ENCODE data around the gene SUPT6H. TPM values are rescaled to one million over a fixed set of nuclear protein-coding genes. Genes with fewer than 3 reads are reported as not detected.

Gene SUPT6H
- polyA plus RNA-seq, 2 of the 4 experiments (the other 2 are of a cell fraction), result 51.4 to 63.8 TPM

- TF ChIP-seq RNF2 (IDR thresholded peaks at IDR 0.05; ENCODE audit: borderline replicate concordance, low read depth) (no peak), REST (IDR thresholded peaks at IDR 0.05) (no peak), TFCP2L1 (CRISPR knock-in tag; IDR thresholded peaks at IDR 0.05) (no peak), CEBPB (IDR thresholded peaks at IDR 0.05) (no peak), CBX2 (IDR thresholded peaks at IDR 0.05; ENCODE audit: borderline replicate concordance, low read depth) (no peak)
Observed at GRCh38 chr17:28741358-28742349, 79.6 kb downstream of the SUPT6H start (continued).

GRCh38 chr17:28743243-28744103 lies 81.5 kb downstream of the SUPT6H start, which contains the start of gene TRAF4:
Gene TRAF4, plus strand, starts transcription at chr17:28744011. Its CDS starts 102 bp downstream, at chr17:28744113.
- ATAC-seq (peak; percentile 66 to 72), DNase-seq (ENCODE audit: low read depth in 1 of 2, low spot score in 1 of 2) (peak; percentile 93 to 96), FAIRE-seq (no peak)
- peak within 1 kb of the TSS; percentile 98 to 99 for H3K27ac ChIP-seq
- CTCF ChIA-PET, result interaction anchor here (0.6 to 22.6 kb wide), 11 partner anchors 7 to 369 kb away, joined by 3 to 977 read pairs (median 3); partner anchors contain the start of genes DHRS13, NEK8, RPL23A and TLCD1
- H3K4me1 ChIP-seq, result peaks cover 44% of the 10 kb centered on the region
- peaks cover 9% of the 10 kb centered on the region for H3K9me3 ChIP-seq
- H3K4me3 ChIP-seq, result peak within 1 kb of the TSS; percentile 93
- peak within 1 kb of the TSS; percentile 96 for H3K4me2 ChIP-seq
- WGBS (ENCODE audit: missing lambda C conversion rate), result 1% methylated on average over 41 of the region's 70 CpGs
- POLR2A ChIA-PET, result interaction anchor here (0.7 to 12.2 kb wide), 14 partner anchors 8 to 208 kb away, joined by 3 to 369 read pairs (median 5); partner anchors contain the start of genes BLTP2, NEK8, PHF12 and PROCA1
- peak; percentile 78 to 93; a peak in 3 of 5 replicates for TF ChIP-seq JUN (IDR thresholded peaks at IDR 0.05)
- TF ChIP-seq EP300 (IDR thresholded peaks at IDR 0.05), result peak in 1 of 2 experiments; percentile 32; a peak in 1 of 5 replicates
- TF ChIP-seq POLR2AphosphoS2 (conservative IDR thresholded peaks at IDR 0.05; ENCODE audit: low read length), result no peak
- no peak for TF ChIP-seq CBX2 (IDR thresholded peaks at IDR 0.05; ENCODE audit: borderline replicate concordance, low read depth)
- 0 out of 3 replicates have a peak, but pooled peaks have one; percentile 7 for TF ChIP-seq SMC3 (IDR thresholded peaks at IDR 0.05)
- TF ChIP-seq NPAS2 (CRISPR knock-in tag; IDR thresholded peaks at IDR 0.05; ENCODE audit: borderline replicate concordance), result 0 out of 2 replicates have a peak, but pooled peaks have one; percentile 12
- TF ChIP-seq CEBPB (IDR thresholded peaks at IDR 0.05), result no peak
- TF ChIP-seq HDAC2 (IDR thresholded peaks at IDR 0.05), result 0 out of 2 replicates have a peak, but pooled peaks have one; percentile 41
- peak; percentile 20 for TF ChIP-seq E2F6 (IDR thresholded peaks at IDR 0.05; ENCODE audit: borderline replicate concordance, low read depth)
- 0 out of 2 replicates have a peak, but pooled peaks have one; percentile 27 for TF ChIP-seq MAZ (IDR thresholded peaks at IDR 0.05; ENCODE audit: borderline replicate concordance, low read depth, low read length)
- peak; percentile 31 for TF ChIP-seq PBX3 (IDR thresholded peaks at IDR 0.05)
- TF ChIP-seq ESRRA (IDR thresholded peaks at IDR 0.05; ENCODE audit: borderline replicate concordance, low read length), result 0 out of 2 replicates have a peak, but pooled peaks have one; percentile 47
- TF ChIP-seq MYC (IDR thresholded peaks at IDR 0.05; ENCODE audit: borderline replicate concordance, low read length), result peak; percentile 63; the same call in 1 of the 2 replicates
- TF ChIP-seq HOXB5 (CRISPR knock-in tag; IDR thresholded peaks at IDR 0.05), result 0 out of 2 replicates have a peak, but pooled peaks have one; percentile 44
- no peak for TF ChIP-seq ELK1 (IDR thresholded peaks at IDR 0.05; ENCODE audit: low read depth, low read length)
- TF ChIP-seq MAX (IDR thresholded peaks at IDR 0.05), result peak; percentile 69; the same call in 1 of the 2 replicates
- peak; percentile 35; the same call in 1 of the 2 replicates for TF ChIP-seq REST (IDR thresholded peaks at IDR 0.05)
- TF ChIP-seq GATA3 (IDR thresholded peaks at IDR 0.05; ENCODE audit: borderline replicate concordance), result peak; percentile 51; the same call in 1 of the 2 replicates
- no peak for TF ChIP-seq SREBF2 (IDR thresholded peaks at IDR 0.05)
- 0 out of 2 replicates have a peak, but pooled peaks have one; percentile 27 for TF ChIP-seq TFCP2L1 (CRISPR knock-in tag; IDR thresholded peaks at IDR 0.05)

Measured in A549 (cell line).